HepG2 (cell line): ENCODE measurements around the gene DYTN. TPM values are rescaled to one million over a fixed set of nuclear protein-coding genes. Genes with fewer than 3 reads are reported as not detected.

ENCODE experiments used
- CENPT ChIP-seq: sonication (generic); formaldehyde crosslinking; IDR thresholded peaks from 2 replicates; pipeline ENCODE4 v1.8.0; 2022; ENCODE audit warnings: low read depth, mild to moderate bottlenecking, moderate library complexity, missing genetic modification reagents
- DDIT3 ChIP-seq: sonication (generic); formaldehyde crosslinking; IDR thresholded peaks from 2 replicates; pipeline ENCODE4 v1.4.0; 2020; ENCODE audit warnings: mild to moderate bottlenecking, missing genetic modification reagents
- DPF2 ChIP-seq: sonication (generic); formaldehyde crosslinking; IDR thresholded peaks from 2 replicates; pipeline ENCODE4 v1.4.0; 2020; ENCODE audit warnings: mild to moderate bottlenecking, low read depth, missing genetic modification reagents, borderline replicate concordance
- NFYC ChIP-seq: IDR thresholded peaks from 2 replicates; pipeline ENCODE4 v1.6.1; 2016; ENCODE audit warnings: missing genetic modification reagents, missing compliant biosample characterization
- RCOR2 ChIP-seq: IDR thresholded peaks from 2 replicates; pipeline ENCODE4 v1.6.1; 2016; ENCODE audit warnings: missing biosample characterization, missing genetic modification reagents
- RFXAP ChIP-seq: sonication (generic); formaldehyde crosslinking; IDR thresholded peaks from 2 replicates; pipeline ENCODE4 v1.4.0; 2020; ENCODE audit warnings: missing genetic modification reagents, borderline replicate concordance
- TSC22D2 ChIP-seq: sonication (generic); formaldehyde crosslinking; IDR thresholded peaks from 2 replicates; pipeline ENCODE4 v1.5.1; 2020; ENCODE audit warnings: missing genetic modification reagents, mild to moderate bottlenecking, borderline replicate concordance
- ZBTB2 ChIP-seq: sonication (generic); formaldehyde crosslinking; IDR thresholded peaks from 2 replicates; pipeline ENCODE4 v1.8.0; 2022; ENCODE audit warnings: low read depth, missing genetic modification reagents
- ZFX ChIP-seq: sonication (generic); formaldehyde crosslinking; IDR thresholded peaks from 2 replicates; pipeline ENCODE4 v1.4.0; 2020; ENCODE audit warnings: mild to moderate bottlenecking, low read depth, missing genetic modification reagents, moderate library complexity
- ZKSCAN1 ChIP-seq: fragments of 150-350 bp; IDR thresholded peaks from 2 replicates; pipeline ENCODE4 v1.6.1; 2014; ENCODE audit warnings: low read length
- ZNF207 ChIP-seq: fragments of 450-650 bp; IDR thresholded peaks from 2 replicates; pipeline ENCODE4 v1.6.1; 2016; ENCODE audit warnings: antibody characterized with exemption, borderline replicate concordance
- ZNF496 ChIP-seq: sonication (generic); formaldehyde crosslinking; IDR thresholded peaks from 2 replicates; pipeline ENCODE4 v1.8.1; 2023; ENCODE audit warnings: mild to moderate bottlenecking, moderate library complexity, missing genetic modification reagents; ENCODE audit not compliant: insufficient replicate concordance
- ZNF589 ChIP-seq: sonication (generic); formaldehyde crosslinking; conservative IDR thresholded peaks from 2 replicates; pipeline ENCODE4 v1.8.0; 2022; ENCODE audit warnings: mild to moderate bottlenecking, moderate library complexity, missing genetic modification reagents
- ZNF7 ChIP-seq: IDR thresholded peaks from 2 replicates; pipeline ENCODE4 v1.6.1; 2016; ENCODE audit warnings: missing biosample characterization, missing genetic modification reagents
- ZNF737 ChIP-seq: sonication (generic); formaldehyde crosslinking; IDR thresholded peaks from 2 replicates; pipeline ENCODE4 v1.5.0; 2020; ENCODE audit warnings: missing genetic modification reagents, mild to moderate bottlenecking, borderline replicate concordance
- polyA plus RNA-seq, 8 experiments: library from polyadenylated mRNA; depleted of rRNA in 3 of 8; stranded (reverse) in 7 of 8; unstranded in 1 of 8; fragments of >200 nt; fragmentation: Illumina TruSeq in 4 of 8; extraction: Trizol in 4 of 8; gene quantifications; 2 replicates each; pipeline versions ENCODE4 v1.2.1 to v1.2.3, GENCODE V29; 2011 to 2016; ENCODE audit warnings: low read depth in 4 of 8, missing spikeins in 1 of 8, mixed read lengths in 1 of 8; ENCODE audit not compliant: insufficient read depth in 1 of 8
- total RNA-seq, 5 experiments: library from RNA; depleted of rRNA; stranded (reverse); fragments of >200 nt; fragmentation: Illumina TruSeq; extraction: Trizol; gene quantifications; 2 replicates each; pipeline ENCODE4 v1.2.3, GENCODE V29; 2016; ENCODE audit warnings: low read depth in 1 of 5
- TF ChIP-seq, protein P1 (sequence below): sonication (generic); formaldehyde crosslinking; IDR thresholded peaks from 2 replicates; pipeline ENCODE4 v1.4.0; 2020; ENCODE audit warnings: missing genetic modification reagents, borderline replicate concordance
- TF ChIP-seq, protein P2 (sequence below): sonication (generic); formaldehyde crosslinking; IDR thresholded peaks from 2 replicates; pipeline ENCODE4 v1.4.0; 2020; ENCODE audit warnings: missing genetic modification reagents, borderline replicate concordance

The DYTN gene
- total and polyA plus RNA-seq, 2 of the 13 experiments (the other 11 are each of a cell fraction or from before 2014, with no cell fraction given): not detected

GRCh38 chr2:206765242-206766056, 47.3 kb upstream of the DYTN start, which contains the start of the genes FASTKD2 and MDH1B (continued):
- TF ChIP-seq, protein P1, sequence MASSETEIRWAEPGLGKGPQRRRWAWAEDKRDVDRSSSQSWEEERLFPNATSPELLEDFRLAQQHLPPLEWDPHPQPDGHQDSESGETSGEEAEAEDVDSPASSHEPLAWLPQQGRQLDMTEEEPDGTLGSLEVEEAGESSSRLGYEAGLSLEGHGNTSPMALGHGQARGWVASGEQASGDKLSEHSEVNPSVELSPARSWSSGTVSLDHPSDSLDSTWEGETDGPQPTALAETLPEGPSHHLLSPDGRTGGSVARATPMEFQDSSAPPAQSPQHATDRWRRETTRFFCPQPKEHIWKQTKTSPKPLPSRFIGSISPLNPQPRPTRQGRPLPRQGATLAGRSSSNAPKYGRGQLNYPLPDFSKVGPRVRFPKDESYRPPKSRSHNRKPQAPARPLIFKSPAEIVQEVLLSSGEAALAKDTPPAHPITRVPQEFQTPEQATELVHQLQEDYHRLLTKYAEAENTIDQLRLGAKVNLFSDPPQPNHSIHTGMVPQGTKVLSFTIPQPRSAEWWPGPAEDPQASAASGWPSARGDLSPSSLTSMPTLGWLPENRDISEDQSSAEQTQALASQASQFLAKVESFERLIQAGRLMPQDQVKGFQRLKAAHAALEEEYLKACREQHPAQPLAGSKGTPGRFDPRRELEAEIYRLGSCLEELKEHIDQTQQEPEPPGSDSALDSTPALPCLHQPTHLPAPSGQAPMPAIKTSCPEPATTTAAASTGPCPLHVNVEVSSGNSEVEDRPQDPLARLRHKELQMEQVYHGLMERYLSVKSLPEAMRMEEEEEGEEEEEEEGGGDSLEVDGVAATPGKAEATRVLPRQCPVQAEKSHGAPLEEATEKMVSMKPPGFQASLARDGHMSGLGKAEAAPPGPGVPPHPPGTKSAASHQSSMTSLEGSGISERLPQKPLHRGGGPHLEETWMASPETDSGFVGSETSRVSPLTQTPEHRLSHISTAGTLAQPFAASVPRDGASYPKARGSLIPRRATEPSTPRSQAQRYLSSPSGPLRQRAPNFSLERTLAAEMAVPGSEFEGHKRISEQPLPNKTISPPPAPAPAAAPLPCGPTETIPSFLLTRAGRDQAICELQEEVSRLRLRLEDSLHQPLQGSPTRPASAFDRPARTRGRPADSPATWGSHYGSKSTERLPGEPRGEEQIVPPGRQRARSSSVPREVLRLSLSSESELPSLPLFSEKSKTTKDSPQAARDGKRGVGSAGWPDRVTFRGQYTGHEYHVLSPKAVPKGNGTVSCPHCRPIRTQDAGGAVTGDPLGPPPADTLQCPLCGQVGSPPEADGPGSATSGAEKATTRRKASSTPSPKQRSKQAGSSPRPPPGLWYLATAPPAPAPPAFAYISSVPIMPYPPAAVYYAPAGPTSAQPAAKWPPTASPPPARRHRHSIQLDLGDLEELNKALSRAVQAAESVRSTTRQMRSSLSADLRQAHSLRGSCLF (CRISPR knock-in tag): peak; percentile 83; the same call in 1 of the 2 replicates
- TF ChIP-seq DDIT3 (CRISPR knock-in tag) (no peak), ZNF737 (CRISPR knock-in tag) (peak; percentile 66; the same call in 1 of the 2 replicates), CENPT (CRISPR knock-in tag) (no peak), RCOR2 (no peak), RFXAP (no peak), ZNF7 (CRISPR knock-in tag) (no peak), DPF2 (CRISPR knock-in tag) (no peak), NFYC (CRISPR knock-in tag) (peak; percentile 36; the same call in 1 of the 2 replicates), TSC22D2 (CRISPR knock-in tag) (peak; percentile 92; the same call in 1 of the 2 replicates), ZFX (CRISPR knock-in tag) (peak; percentile 90), ZKSCAN1 (peak; percentile 58; the same call in 1 of the 2 replicates), ZBTB2 (no peak), ZNF589 (CRISPR knock-in tag) (peak; percentile 54; the same call in 1 of the 2 replicates), ZNF207 (no peak), ZNF496 (CRISPR knock-in tag) (no peak)
- TF ChIP-seq, protein P2, sequence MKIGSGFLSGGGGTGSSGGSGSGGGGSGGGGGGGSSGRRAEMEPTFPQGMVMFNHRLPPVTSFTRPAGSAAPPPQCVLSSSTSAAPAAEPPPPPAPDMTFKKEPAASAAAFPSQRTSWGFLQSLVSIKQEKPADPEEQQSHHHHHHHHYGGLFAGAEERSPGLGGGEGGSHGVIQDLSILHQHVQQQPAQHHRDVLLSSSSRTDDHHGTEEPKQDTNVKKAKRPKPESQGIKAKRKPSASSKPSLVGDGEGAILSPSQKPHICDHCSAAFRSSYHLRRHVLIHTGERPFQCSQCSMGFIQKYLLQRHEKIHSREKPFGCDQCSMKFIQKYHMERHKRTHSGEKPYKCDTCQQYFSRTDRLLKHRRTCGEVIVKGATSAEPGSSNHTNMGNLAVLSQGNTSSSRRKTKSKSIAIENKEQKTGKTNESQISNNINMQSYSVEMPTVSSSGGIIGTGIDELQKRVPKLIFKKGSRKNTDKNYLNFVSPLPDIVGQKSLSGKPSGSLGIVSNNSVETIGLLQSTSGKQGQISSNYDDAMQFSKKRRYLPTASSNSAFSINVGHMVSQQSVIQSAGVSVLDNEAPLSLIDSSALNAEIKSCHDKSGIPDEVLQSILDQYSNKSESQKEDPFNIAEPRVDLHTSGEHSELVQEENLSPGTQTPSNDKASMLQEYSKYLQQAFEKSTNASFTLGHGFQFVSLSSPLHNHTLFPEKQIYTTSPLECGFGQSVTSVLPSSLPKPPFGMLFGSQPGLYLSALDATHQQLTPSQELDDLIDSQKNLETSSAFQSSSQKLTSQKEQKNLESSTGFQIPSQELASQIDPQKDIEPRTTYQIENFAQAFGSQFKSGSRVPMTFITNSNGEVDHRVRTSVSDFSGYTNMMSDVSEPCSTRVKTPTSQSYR: peak; percentile 23; the same call in 1 of the 2 replicates
